CD14-positive monocyte (primary cell): ENCODE data around the gene STK39. TPM values are rescaled to one million over a fixed set of nuclear protein-coding genes. Genes with fewer than 3 reads are reported as not detected.

Experiments
- DNase-seq, 3 donors: peaks; one replicate each; pipeline ENCODE4 v3.0.0-alpha.2; 2011 to 2022
- H2AFZ ChIP-seq: 2 replicates; pipeline ENCODE4 v1.6.0; 2012; ENCODE audit warnings: mild to moderate bottlenecking, low read depth, low read length, inconsistent platforms; ENCODE audit not compliant: insufficient read depth, poor library complexity, severe bottlenecking
- H3K27ac ChIP-seq, 2 donors: 1 replicate in 1 of 2; 2 replicates in 1 of 2; pipeline ENCODE4 v1.5.1; 2012 to 2013; ENCODE audit warnings: low read length in 2 of 2, control low read depth in 1 of 2, inconsistent platforms in 1 of 2, low read depth in 1 of 2, mild to moderate bottlenecking in 1 of 2
- H3K27me3 ChIP-seq, 2 donors: one replicate each; pipeline versions ENCODE4 v1.6.0 to v1.6.1; 2011 to 2013; ENCODE audit warnings: low read length in 2 of 2; ENCODE audit not compliant: control insufficient read depth in 2 of 2, insufficient read depth in 2 of 2
- H3K36me3 ChIP-seq, 2 donors: replicated peaks in 1 of 2; 1 replicate in 1 of 2; 2 replicates in 1 of 2; pipeline versions ENCODE4 v1.5.1 to v1.6.1; 2012 to 2013; ENCODE audit warnings: low read length in 2 of 2, control low read depth in 1 of 2, inconsistent platforms in 1 of 2, mild to moderate bottlenecking in 1 of 2; ENCODE audit not compliant: insufficient read depth in 2 of 2, control insufficient read depth in 1 of 2
- H3K4me1 ChIP-seq, 2 donors: 1 replicate in 1 of 2; 2 replicates in 1 of 2; pipeline versions ENCODE4 v1.5.1 to v1.6.1; 2012 to 2013; ENCODE audit warnings: low read length in 2 of 2, control low read depth in 1 of 2, inconsistent platforms in 1 of 2, mild to moderate bottlenecking in 1 of 2, moderate library complexity in 1 of 2; ENCODE audit not compliant: insufficient read depth in 2 of 2, control insufficient read depth in 1 of 2
- H3K4me2 ChIP-seq: replicated peaks from 2 replicates; pipeline ENCODE3; 2012; ENCODE audit warnings: low read length, moderate library complexity, mild to moderate bottlenecking; ENCODE audit not compliant: poor library complexity, severe bottlenecking; ENCODE audit errors: extremely low read depth
- H3K4me3 ChIP-seq, 3 experiments: fragments of 200-600 bp in 1 of 3; sonication (generic) in 1 of 3; replicated peaks in 1 of 3; 1 replicate in 2 of 3; 2 replicates in 1 of 3; pipeline ENCODE4 v1.5.1; 2011 to 2013; ENCODE audit warnings: low read length in 3 of 3, mild to moderate bottlenecking in 3 of 3, control low read depth in 2 of 3, low read depth in 2 of 3, inconsistent platforms in 1 of 3, moderate library complexity in 1 of 3
- H3K79me2 ChIP-seq: 2 replicates; pipeline ENCODE4 v1.6.0; 2012; ENCODE audit warnings: mild to moderate bottlenecking, control low read depth, inconsistent platforms, low read length, moderate library complexity; ENCODE audit not compliant: insufficient read depth
- H3K9ac ChIP-seq: 2 replicates; pipeline ENCODE4 v1.6.0; 2017; ENCODE audit warnings: low read length, mild to moderate bottlenecking; ENCODE audit not compliant: insufficient read depth, poor library complexity, severe bottlenecking
- H3K9me3 ChIP-seq, 2 donors: replicated peaks in 1 of 2; 1 replicate in 1 of 2; 2 replicates in 1 of 2; pipeline versions ENCODE4 v1.5.1 to v1.6.1; 2012 to 2013; ENCODE audit warnings: low read length in 2 of 2, control low read depth in 1 of 2; ENCODE audit not compliant: control insufficient read depth in 1 of 2, insufficient read depth in 1 of 2
- H4K20me1 ChIP-seq: 2 replicates; pipeline ENCODE4 v1.6.0; 2012; ENCODE audit warnings: mild to moderate bottlenecking, low read length, control low read depth, moderate library complexity; ENCODE audit not compliant: insufficient read depth
- H3K27ac Mint-ChIP-seq, 7 donors: one replicate each; pipeline ENCODE4 v1.8.0; 2020; ENCODE audit warnings: mild to moderate bottlenecking in 7 of 7, mixed read lengths in 7 of 7, moderate library complexity in 6 of 7, inconsistent platforms in 2 of 7
- H3K27me3 Mint-ChIP-seq, 3 donors: one replicate each; pipeline ENCODE4 v1.8.0; 2021 to 2022; ENCODE audit warnings: low read depth in 3 of 3, mild to moderate bottlenecking in 3 of 3, mixed read lengths in 3 of 3, moderate library complexity in 3 of 3, inconsistent platforms in 1 of 3
- H3K36me3 Mint-ChIP-seq, 2 donors: one replicate each; pipeline ENCODE4 v1.8.0; 2020; ENCODE audit warnings: mixed read lengths in 2 of 2, inconsistent platforms in 1 of 2, mild to moderate bottlenecking in 1 of 2
- H3K4me1 Mint-ChIP-seq: one replicate; pipeline ENCODE4 v1.8.0; 2020; ENCODE audit warnings: mild to moderate bottlenecking, mixed read lengths
- H3K4me3 Mint-ChIP-seq, 2 donors: one replicate each; pipeline ENCODE4 v1.8.0; 2020; ENCODE audit warnings: mild to moderate bottlenecking in 2 of 2, mixed read lengths in 2 of 2, moderate library complexity in 1 of 2
- H3K9me3 Mint-ChIP-seq, 7 donors: one replicate each; pipeline ENCODE4 v1.8.0; 2020 to 2022; ENCODE audit warnings: mixed read lengths in 7 of 7, mild to moderate bottlenecking in 6 of 7, moderate library complexity in 6 of 7, inconsistent platforms in 2 of 7
- CTCF ChIP-seq: fragments of 200-600 bp; IDR thresholded peaks from one replicate; pipeline ENCODE4 v1.8.0; 2022; ENCODE audit warnings: antibody characterized with exemption, mild to moderate bottlenecking
- WGBS: methylation state at CpG from one replicate; pipeline ENCODE4 v1.1.5; 2013; ENCODE audit warnings: missing lambda C conversion rate; ENCODE audit not compliant: insufficient coverage; 5-methylcytosine and 5-hydroxymethylcytosine counted together
- intact Hi-C, 2 donors: fragments of 100-400 bp; cut with micrococcal nuclease; formaldehyde crosslinking; loops; one replicate each; pipeline versions ENCODE4 v1.15.0 to v1.15.1; 2023
- polyA plus RNA-seq, 3 donors: library from polyadenylated mRNA; depleted of rRNA in 1 of 3; unstranded in 2 of 3; stranded (reverse) in 1 of 3; fragments of 300-500 nt in 2 of 3; fragments of >200 nt in 1 of 3; fragmentation: Illumina TruSeq in 2 of 3; gene quantifications; 1 replicate in 2 of 3; 2 replicates in 1 of 3; pipeline ENCODE4 v1.2.3, GENCODE V29; 2012 to 2021

Gene STK39
- polyA plus RNA-seq, 3 donors, result 1.2 to 2.7 (median 2.6) TPM

- H3K4me2 ChIP-seq, result no peak overlapping the region
- TF ChIP-seq CTCF, result no peak
- H3K27ac ChIP-seq, result no peak overlapping the region
- H4K20me1 ChIP-seq, result peaks cover 3% of the 10 kb centered on the region
- no peaks in the 10 kb centered on the region for H3K36me3 ChIP-seq
- no peak overlapping the region for H3K4me3 Mint-ChIP-seq
- peaks cover 40% of the 10 kb centered on the region for H3K4me1 Mint-ChIP-seq
- H3K4me3 ChIP-seq, result no peak overlapping the region
- no peak overlapping the region for H3K9ac ChIP-seq
- H2AFZ ChIP-seq, result no peak overlapping the region
- H3K9me3 Mint-ChIP-seq, result no peaks in the 10 kb centered on the region
- peaks cover 46% of the 10 kb centered on the region for H3K79me2 ChIP-seq
- intact Hi-C loops, result no loop called here
- no peak overlapping the region for H3K27ac Mint-ChIP-seq
- no CpG with 5 or more reads among the region's 2 CpGs for WGBS
- no peaks in the 10 kb centered on the region for H3K9me3 ChIP-seq
- H3K27me3 ChIP-seq, result no peaks in the 10 kb centered on the region
- H3K27me3 Mint-ChIP-seq, result no peaks in the 10 kb centered on the region
- peaks cover 7 to 8% of the 10 kb centered on the region in 2 donors for H3K36me3 Mint-ChIP-seq
- peaks cover 19 to 26% of the 10 kb centered on the region in 2 donors for H3K4me1 ChIP-seq
- DNase-seq, result no peak
Measured at GRCh38 chr2:168224346-168224745, 23.0 kb downstream of the STK39 start.

GRCh38 chr2:168222088-168222487 is 25.3 kb downstream of the STK39 start:
- Histone ChIP-seq H3K9ac (no peak overlapping the region), H3K4me2 (no peak overlapping the region), H3K36me3 (no peaks in the 10 kb centered on the region), H3K4me1 (peaks cover 23 to 26% of the 10 kb centered on the region in 2 donors), H3K9me3 (no peaks in the 10 kb centered on the region), H3K27ac (no peak overlapping the region), H2AFZ (no peak overlapping the region), H3K4me3 (no peak overlapping the region), H4K20me1 (peaks cover 3% of the 10 kb centered on the region), H3K27me3 (no peaks in the 10 kb centered on the region), H3K79me2 (peaks cover 56% of the 10 kb centered on the region)
- H3K4me3 Mint-ChIP-seq, result no peak overlapping the region
- no peak for TF ChIP-seq CTCF
- peaks cover 6 to 8% of the 10 kb centered on the region in 2 donors for H3K36me3 Mint-ChIP-seq
- WGBS, result no CpG with 5 or more reads among the region's 3 CpGs
- H3K9me3 Mint-ChIP-seq, result no peaks in the 10 kb centered on the region
- peaks cover 48% of the 10 kb centered on the region for H3K4me1 Mint-ChIP-seq
- no peaks in the 10 kb centered on the region for H3K27me3 Mint-ChIP-seq
- DNase-seq, result no peak
- intact Hi-C loops, result no loop called here
- no peak overlapping the region for H3K27ac Mint-ChIP-seq
